ENCODE data around the gene TP53BP1. TPM values are rescaled to one million over a fixed set of nuclear protein-coding genes. Genes with fewer than 3 reads are reported as not detected.

TP53BP1 gene
- polyA plus RNA-seq, 1 donor from 2014 or later, result 98.7 TPM

- Histone ChIP-seq H3K9me2 (ENCODE audit: insufficient read depth, low read length) (no peaks in the 10 kb centered on the region), H3K4me2 (ENCODE audit: low read length) (no peak overlapping the region), H3K9me3 (ENCODE audit: low read length) (peaks cover 8% of the 10 kb centered on the region), H3K79me2 (replicated peaks; ENCODE audit: insufficient read depth, low read length) (peaks cover 17% of the 10 kb centered on the region), H3F3A (ENCODE audit: insufficient read depth, low read length, poor library complexity, severe bottlenecking) (no peaks in the 10 kb centered on the region), H3K9ac (ENCODE audit: low read length) (no peak overlapping the region), H4K20me1 (ENCODE audit: insufficient read depth) (no peaks in the 10 kb centered on the region), H3K36me3 (ENCODE audit: insufficient read depth, low read length) (peaks cover 33% of the 10 kb centered on the region), H2AFZ (ENCODE audit: low read depth, low read length) (no peak overlapping the region), H3K27me3 (ENCODE audit: insufficient read depth, low read depth, low read length) (no peaks in the 10 kb centered on the region), H3K4me3 (ENCODE audit: low read length) (no peak overlapping the region), H3K27ac (ENCODE audit: low read length) (no peak overlapping the region)
- TF ChIP-seq TAF1 (IDR thresholded peaks at IDR 0.05; ENCODE audit: low read depth), result no peak
- no peak for TF ChIP-seq EP300 (conservative IDR thresholded peaks at IDR 0.05; ENCODE audit: poor library complexity, severe bottlenecking)
Measured at GRCh38 chr15:43522247-43522646, 29.3 kb upstream of the TP53BP1 start.

DNA sequence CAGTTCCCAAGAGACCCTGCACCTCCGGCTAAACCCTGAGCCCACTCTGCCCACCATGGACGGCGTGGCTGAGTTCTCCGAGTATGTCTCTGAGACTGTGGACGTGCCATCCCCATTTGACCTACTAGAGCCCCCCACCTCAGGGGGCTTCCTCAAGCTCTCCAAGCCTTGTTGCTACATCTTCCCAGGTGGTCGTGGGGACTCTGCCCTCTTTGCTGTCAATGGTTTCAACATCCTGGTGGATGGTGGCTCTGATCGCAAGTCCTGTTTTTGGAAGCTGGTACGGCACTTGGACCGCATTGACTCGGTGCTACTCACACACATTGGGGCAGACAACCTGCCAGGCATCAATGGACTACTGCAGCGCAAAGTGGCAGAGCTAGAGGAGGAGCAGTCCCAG is 28.5 kb upstream of the TP53BP1 start:
- Histone ChIP-seq H3K27me3 (ENCODE audit: insufficient read depth, low read depth, low read length) (no peaks in the 10 kb centered on the region), H4K20me1 (ENCODE audit: insufficient read depth) (no peaks in the 10 kb centered on the region), H3K27ac (ENCODE audit: low read length) (no peak overlapping the region), H3K9me3 (ENCODE audit: low read length) (peaks cover 8% of the 10 kb centered on the region), H3K79me2 (replicated peaks; ENCODE audit: insufficient read depth, low read length) (peaks cover 25% of the 10 kb centered on the region), H3F3A (ENCODE audit: insufficient read depth, low read length, poor library complexity, severe bottlenecking) (no peaks in the 10 kb centered on the region), H3K9me2 (ENCODE audit: insufficient read depth, low read length) (no peaks in the 10 kb centered on the region), H2AFZ (ENCODE audit: low read depth, low read length) (no peak overlapping the region), H3K36me3 (ENCODE audit: insufficient read depth, low read length) (peaks cover 33% of the 10 kb centered on the region), H3K9ac (ENCODE audit: low read length) (no peak overlapping the region), H3K4me2 (ENCODE audit: low read length) (no peak overlapping the region), H3K4me3 (ENCODE audit: low read length) (no peak overlapping the region)
- TF ChIP-seq EP300 (conservative IDR thresholded peaks at IDR 0.05; ENCODE audit: poor library complexity, severe bottlenecking), result no peak

- H4K20me1 ChIP-seq (ENCODE audit: insufficient read depth), result no peaks in the 10 kb centered on the region
- no peaks in the 10 kb centered on the region for H3K27me3 ChIP-seq (ENCODE audit: insufficient read depth, low read depth, low read length)
- peaks cover 28% of the 10 kb centered on the region for H3K36me3 ChIP-seq (ENCODE audit: insufficient read depth, low read length)
- no peaks in the 10 kb centered on the region for H3K9me2 ChIP-seq (ENCODE audit: insufficient read depth, low read length)
- no peak overlapping the region for H3K4me3 ChIP-seq (ENCODE audit: low read length)
- no peak overlapping the region for H3K4me2 ChIP-seq (ENCODE audit: low read length)
- no peaks in the 10 kb centered on the region for H3F3A ChIP-seq (ENCODE audit: insufficient read depth, low read length, poor library complexity, severe bottlenecking)
- H3K9me3 ChIP-seq (ENCODE audit: low read length), result peaks cover 8% of the 10 kb centered on the region
- peaks cover 37% of the 10 kb centered on the region for H3K79me2 ChIP-seq (replicated peaks; ENCODE audit: insufficient read depth, low read length)
- no peak for TF ChIP-seq POLR2AphosphoS5 (IDR thresholded peaks at IDR 0.05)
- TF ChIP-seq, protein P1, sequence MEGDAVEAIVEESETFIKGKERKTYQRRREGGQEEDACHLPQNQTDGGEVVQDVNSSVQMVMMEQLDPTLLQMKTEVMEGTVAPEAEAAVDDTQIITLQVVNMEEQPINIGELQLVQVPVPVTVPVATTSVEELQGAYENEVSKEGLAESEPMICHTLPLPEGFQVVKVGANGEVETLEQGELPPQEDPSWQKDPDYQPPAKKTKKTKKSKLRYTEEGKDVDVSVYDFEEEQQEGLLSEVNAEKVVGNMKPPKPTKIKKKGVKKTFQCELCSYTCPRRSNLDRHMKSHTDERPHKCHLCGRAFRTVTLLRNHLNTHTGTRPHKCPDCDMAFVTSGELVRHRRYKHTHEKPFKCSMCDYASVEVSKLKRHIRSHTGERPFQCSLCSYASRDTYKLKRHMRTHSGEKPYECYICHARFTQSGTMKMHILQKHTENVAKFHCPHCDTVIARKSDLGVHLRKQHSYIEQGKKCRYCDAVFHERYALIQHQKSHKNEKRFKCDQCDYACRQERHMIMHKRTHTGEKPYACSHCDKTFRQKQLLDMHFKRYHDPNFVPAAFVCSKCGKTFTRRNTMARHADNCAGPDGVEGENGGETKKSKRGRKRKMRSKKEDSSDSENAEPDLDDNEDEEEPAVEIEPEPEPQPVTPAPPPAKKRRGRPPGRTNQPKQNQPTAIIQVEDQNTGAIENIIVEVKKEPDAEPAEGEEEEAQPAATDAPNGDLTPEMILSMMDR (IDR thresholded peaks at IDR 0.05; ENCODE audit: poor library complexity, severe bottlenecking), result no peak
- TF ChIP-seq TAF1 (IDR thresholded peaks at IDR 0.05; ENCODE audit: low read depth), result no peak
- TF ChIP-seq EP300 (conservative IDR thresholded peaks at IDR 0.05; ENCODE audit: poor library complexity, severe bottlenecking), result no peak
- no peak for TF ChIP-seq MXI1 (conservative IDR thresholded peaks at IDR 0.05; ENCODE audit: poor library complexity, severe bottlenecking)
- no peak for TF ChIP-seq RAD21 (conservative IDR thresholded peaks at IDR 0.05)
- no peak for TF ChIP-seq REST (IDR thresholded peaks at IDR 0.05; ENCODE audit: borderline replicate concordance)
- no peak for TF ChIP-seq SMC3 (conservative IDR thresholded peaks at IDR 0.05; ENCODE audit: poor library complexity)
- no peak overlapping the region for H3K27ac ChIP-seq (ENCODE audit: low read length)
- no peak overlapping the region for H3K9ac ChIP-seq (ENCODE audit: low read length)
- no peak overlapping the region for H2AFZ ChIP-seq (ENCODE audit: low read depth, low read length)
Measured at GRCh38 chr15:43520138-43520537, 27.2 kb upstream of the TP53BP1 start.

Data from neural cell (in vitro differentiated cells).